KMS-11 (cell line): ENCODE measurements around the gene TIMP3.

ENCODE experiments used
- H2AFZ ChIP-seq: fragments of 200-600 bp; sonication (generic); 2 replicates; pipeline ENCODE4 v1.6.1; 2016; ENCODE audit warnings: antibody characterized with exemption, mixed run types, low read depth
- H3K27ac ChIP-seq: fragments of 200-600 bp; sonication (generic); 2 replicates; pipeline ENCODE4 v1.6.1; 2016; ENCODE audit warnings: mild to moderate bottlenecking, mixed run types
- H3K27me3 ChIP-seq: fragments of 200-600 bp; sonication (generic); 2 replicates; pipeline ENCODE4 v1.6.1; 2017; ENCODE audit warnings: mild to moderate bottlenecking, low read depth, mixed run types, moderate library complexity; ENCODE audit not compliant: insufficient read depth
- H3K36me3 ChIP-seq: fragments of 200-600 bp; sonication (generic); 2 replicates; pipeline ENCODE4 v1.6.1; 2017; ENCODE audit warnings: mild to moderate bottlenecking, mixed run types; ENCODE audit not compliant: insufficient read depth
- H3K4me1 ChIP-seq: fragments of 200-600 bp; sonication (generic); 2 replicates; pipeline ENCODE4 v1.6.1; 2016; ENCODE audit warnings: mild to moderate bottlenecking, low read depth, mixed run types; ENCODE audit not compliant: poor library complexity, severe bottlenecking
- H3K4me2 ChIP-seq: fragments of 200-600 bp; sonication (generic); 2 replicates; pipeline ENCODE4 v1.7.0; 2016; ENCODE audit warnings: mild to moderate bottlenecking, mixed run types
- H3K4me3 ChIP-seq: fragments of 200-600 bp; sonication (generic); IDR thresholded peaks from 2 replicates; pipeline ENCODE4 v1.6.1; 2017; ENCODE audit warnings: low read depth, low read length, mixed read lengths; ENCODE audit not compliant: insufficient read depth
- H3K79me2 ChIP-seq: fragments of 200-600 bp; sonication (generic); 2 replicates; pipeline ENCODE4 v1.6.1; 2016; ENCODE audit warnings: low read depth, mixed run types; ENCODE audit not compliant: insufficient read depth
- H3K9ac ChIP-seq: fragments of 200-600 bp; sonication (generic); 2 replicates; pipeline ENCODE4 v1.6.1; 2016; ENCODE audit warnings: mild to moderate bottlenecking, mixed run types
- H4K20me1 ChIP-seq: fragments of 200-600 bp; sonication (generic); 2 replicates; pipeline ENCODE4 v1.6.1; 2016; ENCODE audit warnings: mild to moderate bottlenecking, mixed run types; ENCODE audit not compliant: insufficient read depth
- CTCF ChIP-seq: fragments of 200-600 bp; sonication (generic); conservative IDR thresholded peaks from 2 replicates; pipeline ENCODE4 v1.6.1; 2017; ENCODE audit warnings: low read depth, mild to moderate bottlenecking, antibody characterized with exemption, low read length, moderate library complexity, mixed read lengths

Gene TIMP3

DNA sequence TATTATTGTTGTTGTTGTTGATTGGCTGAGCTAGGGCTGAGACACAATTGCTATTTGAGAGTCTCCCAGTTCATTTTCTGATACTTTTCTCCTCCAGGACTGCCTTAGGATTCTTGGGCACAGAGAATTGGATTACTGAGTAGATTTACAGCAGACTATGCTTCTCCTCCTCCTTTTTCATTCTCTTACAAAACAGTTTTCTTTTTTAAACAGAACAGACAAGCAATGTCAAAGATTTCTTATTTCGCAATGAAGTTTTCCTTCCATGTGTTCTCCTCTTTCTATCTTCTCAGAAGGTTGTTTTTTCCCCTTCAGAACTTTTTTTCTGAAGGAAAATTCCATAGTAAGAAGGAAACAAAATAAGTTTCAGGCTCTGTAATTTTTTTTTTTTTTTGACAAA lies 19.8 kb upstream of the TIMP3 start:
- TF ChIP-seq CTCF: no peak
- Histone ChIP-seq H3K9ac (no peak overlapping the region), H3K36me3 (no peaks in the 10 kb centered on the region), H3K4me1 (no peaks in the 10 kb centered on the region), H3K27ac (no peak overlapping the region), H3K79me2 (no peaks in the 10 kb centered on the region), H4K20me1 (no peaks in the 10 kb centered on the region), H3K4me3 (no peak overlapping the region), H2AFZ (no peak overlapping the region), H3K27me3 (no peaks in the 10 kb centered on the region), H3K4me2 (no peak overlapping the region)

DNA sequence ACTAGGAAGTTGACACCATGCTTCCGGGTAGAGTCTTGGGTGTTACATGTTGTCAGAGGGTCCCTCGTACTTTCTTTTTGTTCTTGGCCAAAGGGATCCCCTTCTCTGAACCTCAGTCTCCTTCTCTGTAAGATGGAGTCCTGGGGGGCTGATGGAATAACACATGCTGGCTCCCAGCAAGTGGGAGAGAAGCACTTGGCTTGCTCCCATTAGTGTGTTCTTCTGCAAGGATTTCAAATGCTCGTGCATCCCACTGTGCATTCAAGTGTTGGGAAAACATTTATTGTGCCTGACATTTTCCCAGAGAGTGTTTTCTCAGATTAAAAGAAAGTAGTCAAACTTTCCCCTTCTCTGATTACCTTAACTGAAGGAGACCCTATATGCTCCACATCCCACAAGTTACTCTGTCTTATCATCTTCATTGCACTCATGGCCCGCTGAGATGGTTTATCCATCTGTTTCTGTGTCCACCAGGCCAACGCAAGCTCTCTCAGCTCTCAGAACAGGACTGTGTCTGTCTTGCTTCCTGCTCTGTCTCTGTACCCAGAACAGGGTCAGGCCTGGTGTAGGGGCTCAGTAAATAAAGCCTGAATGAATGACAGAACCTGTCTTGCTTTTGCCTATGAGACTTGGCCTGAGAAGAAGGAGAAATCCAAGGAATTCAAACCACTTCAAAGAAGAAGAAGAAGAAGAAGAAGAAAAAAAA lies 16.0 kb upstream of the TIMP3 start:
- Histone ChIP-seq H3K79me2 (no peaks in the 10 kb centered on the region), H3K4me1 (no peaks in the 10 kb centered on the region), H4K20me1 (no peaks in the 10 kb centered on the region), H3K27me3 (no peaks in the 10 kb centered on the region), H3K4me2 (no peak overlapping the region), H3K36me3 (no peaks in the 10 kb centered on the region), H3K9ac (no peak overlapping the region), H3K4me3 (no peak overlapping the region), H3K27ac (no peak overlapping the region), H2AFZ (no peak overlapping the region)
- no peak for TF ChIP-seq CTCF

GRCh38 chr22:32786027-32786418 lies 15.5 kb upstream of the TIMP3 start:
- H3K27ac ChIP-seq: no peak overlapping the region
- no peaks in the 10 kb centered on the region for H3K27me3 ChIP-seq
- H2AFZ ChIP-seq: no peak overlapping the region
- no peak overlapping the region for H3K9ac ChIP-seq
- H3K36me3 ChIP-seq: no peaks in the 10 kb centered on the region
- no peak overlapping the region for H3K4me3 ChIP-seq
- H3K79me2 ChIP-seq: no peaks in the 10 kb centered on the region
- H3K4me2 ChIP-seq: no peak overlapping the region
- no peaks in the 10 kb centered on the region for H3K4me1 ChIP-seq
- H4K20me1 ChIP-seq: no peaks in the 10 kb centered on the region
- TF ChIP-seq CTCF: no peak

DNA sequence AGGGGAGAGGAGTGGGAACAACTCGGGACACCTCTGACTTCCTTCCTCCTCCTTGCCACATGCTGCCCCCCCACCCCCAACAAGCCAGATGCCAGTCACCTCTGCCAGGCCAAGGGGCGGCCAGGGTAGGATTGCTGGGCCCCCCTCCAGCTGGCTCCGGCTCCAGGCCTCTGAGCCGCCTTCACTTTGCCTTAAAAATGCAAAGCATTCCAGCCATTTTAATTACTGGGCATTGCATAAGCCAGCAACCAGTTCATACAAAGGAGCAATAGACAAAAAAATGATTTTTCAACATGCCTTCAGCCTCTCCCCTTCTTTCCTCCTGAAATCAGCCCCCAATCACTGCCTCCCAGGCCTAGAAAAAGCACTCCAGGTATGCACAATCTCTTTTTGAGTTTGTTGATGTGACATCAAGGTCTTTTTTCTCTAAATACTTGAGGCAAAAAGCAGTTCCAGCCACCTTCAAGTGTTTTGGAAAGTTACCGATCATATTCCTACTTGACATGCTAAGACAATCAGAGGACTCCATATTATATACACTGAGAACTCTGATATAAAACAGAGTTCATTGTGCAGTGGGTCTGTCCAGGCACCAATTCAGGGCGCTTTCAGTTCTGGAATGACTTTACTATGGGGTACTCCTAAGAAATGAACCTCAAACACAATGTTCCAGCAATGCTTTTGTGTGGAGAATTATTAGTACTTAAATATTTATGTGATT lies 12.4 kb upstream of the TIMP3 start:
- no peak overlapping the region for H3K27ac ChIP-seq
- TF ChIP-seq CTCF: no peak
- no peaks in the 10 kb centered on the region for H3K27me3 ChIP-seq
- no peaks in the 10 kb centered on the region for H4K20me1 ChIP-seq
- H3K4me1 ChIP-seq: no peaks in the 10 kb centered on the region
- no peaks in the 10 kb centered on the region for H3K79me2 ChIP-seq
- no peak overlapping the region for H3K9ac ChIP-seq
- H3K4me2 ChIP-seq: no peak overlapping the region
- no peaks in the 10 kb centered on the region for H3K36me3 ChIP-seq
- H2AFZ ChIP-seq: no peak overlapping the region
- H3K4me3 ChIP-seq: no peak overlapping the region
